ENCODE data around the gene FMNL2. TPM values are rescaled to one million over a fixed set of nuclear protein-coding genes. Genes with fewer than 3 reads are reported as not detected.

The FMNL2 gene
- total RNA-seq, 1 donor, result 24.2 TPM

- Histone ChIP-seq H4K20me1 (ENCODE audit: insufficient read depth, low read length) (peaks cover 4% of the 10 kb centered on the region), H3K27me3 (ENCODE audit: insufficient read depth, low read length) (no peaks in the 10 kb centered on the region), H2AFZ (ENCODE audit: low read length) (peak overlapping the region; percentile 26), H3K79me2 (ENCODE audit: insufficient read depth, low read length) (peaks cover 79% of the 10 kb centered on the region), H3K4me3 (ENCODE audit: insufficient read depth, low read length) (no peak overlapping the region), H3K4me1 (ENCODE audit: insufficient read depth, low read length) (peaks cover 11% of the 10 kb centered on the region), H3K27ac (ENCODE audit: low read depth, low read length) (peak overlapping the region; percentile 53), H3K36me3 (ENCODE audit: insufficient read depth, low read length) (no peaks in the 10 kb centered on the region), H3K4me2 (ENCODE audit: insufficient read depth, low read length) (peak overlapping the region; percentile 53), H3K9me3 (ENCODE audit: low read depth, low read length) (no peaks in the 10 kb centered on the region)
- TF ChIP-seq CTCF (IDR thresholded peaks at IDR 0.05; ENCODE audit: extremely low read depth, low read depth, low read length), result no peak
- no peak for DNase-seq (ENCODE audit: insufficient read length, low spot score, missing footprints)
Measured at GRCh38 chr2:152369176-152369860, 34.3 kb downstream of the FMNL2 start.

GRCh38 chr2:152370783-152371182 is 35.8 kb downstream of the FMNL2 start:
- Histone ChIP-seq H4K20me1 (ENCODE audit: insufficient read depth, low read length) (no peaks in the 10 kb centered on the region), H2AFZ (ENCODE audit: low read length) (no peak overlapping the region), H3K27ac (ENCODE audit: low read depth, low read length) (no peak overlapping the region), H3K4me2 (ENCODE audit: insufficient read depth, low read length) (no peak overlapping the region), H3K9me3 (ENCODE audit: low read depth, low read length) (no peaks in the 10 kb centered on the region), H3K79me2 (ENCODE audit: insufficient read depth, low read length) (peaks cover 76% of the 10 kb centered on the region), H3K27me3 (ENCODE audit: insufficient read depth, low read length) (no peaks in the 10 kb centered on the region), H3K4me1 (ENCODE audit: insufficient read depth, low read length) (peaks cover 11% of the 10 kb centered on the region), H3K36me3 (ENCODE audit: insufficient read depth, low read length) (no peaks in the 10 kb centered on the region), H3K4me3 (ENCODE audit: insufficient read depth, low read length) (no peak overlapping the region)
- no peak for DNase-seq (ENCODE audit: insufficient read length, low spot score, missing footprints)
- TF ChIP-seq CTCF (IDR thresholded peaks at IDR 0.05; ENCODE audit: extremely low read depth, low read depth, low read length), result no peak

- H4K20me1 ChIP-seq (ENCODE audit: insufficient read depth, low read length), result no peaks in the 10 kb centered on the region
- no peak overlapping the region for H3K27ac ChIP-seq (ENCODE audit: low read depth, low read length)
- DNase-seq (ENCODE audit: insufficient read length, low spot score, missing footprints), result no peak
- no peak for TF ChIP-seq CTCF (IDR thresholded peaks at IDR 0.05; ENCODE audit: extremely low read depth, low read depth, low read length)
- H3K4me3 ChIP-seq (ENCODE audit: insufficient read depth, low read length), result no peak overlapping the region
- peaks cover 11% of the 10 kb centered on the region for H3K4me1 ChIP-seq (ENCODE audit: insufficient read depth, low read length)
- peaks cover 72% of the 10 kb centered on the region for H3K79me2 ChIP-seq (ENCODE audit: insufficient read depth, low read length)
- no peaks in the 10 kb centered on the region for H3K36me3 ChIP-seq (ENCODE audit: insufficient read depth, low read length)
- no peak overlapping the region for H3K4me2 ChIP-seq (ENCODE audit: insufficient read depth, low read length)
- H3K9me3 ChIP-seq (ENCODE audit: low read depth, low read length), result no peaks in the 10 kb centered on the region
- H3K27me3 ChIP-seq (ENCODE audit: insufficient read depth, low read length), result no peaks in the 10 kb centered on the region
- H2AFZ ChIP-seq (ENCODE audit: low read length), result no peak overlapping the region
Measured at GRCh38 chr2:152372438-152372984, 37.5 kb downstream of the FMNL2 start.

GRCh38 chr2:152375174-152375573 is 40.2 kb downstream of the FMNL2 start:
- H3K4me3 ChIP-seq (ENCODE audit: insufficient read depth, low read length), result no peak overlapping the region
- H2AFZ ChIP-seq (ENCODE audit: low read length), result no peak overlapping the region
- H3K9me3 ChIP-seq (ENCODE audit: low read depth, low read length), result no peaks in the 10 kb centered on the region
- H3K27ac ChIP-seq (ENCODE audit: low read depth, low read length), result no peak overlapping the region
- no peaks in the 10 kb centered on the region for H4K20me1 ChIP-seq (ENCODE audit: insufficient read depth, low read length)
- no peaks in the 10 kb centered on the region for H3K4me1 ChIP-seq (ENCODE audit: insufficient read depth, low read length)
- no peak overlapping the region for H3K4me2 ChIP-seq (ENCODE audit: insufficient read depth, low read length)
- no peak for DNase-seq (ENCODE audit: insufficient read length, low spot score, missing footprints)
- H3K27me3 ChIP-seq (ENCODE audit: insufficient read depth, low read length), result no peaks in the 10 kb centered on the region
- H3K79me2 ChIP-seq (ENCODE audit: insufficient read depth, low read length), result peaks cover 74% of the 10 kb centered on the region
- TF ChIP-seq CTCF (IDR thresholded peaks at IDR 0.05; ENCODE audit: extremely low read depth, low read depth, low read length), result no peak
- no peaks in the 10 kb centered on the region for H3K36me3 ChIP-seq (ENCODE audit: insufficient read depth, low read length)

Measured in osteoblast (primary cell).